ENCODE data around the gene TMEM30B. TPM values are rescaled to one million over a fixed set of nuclear protein-coding genes. Genes with fewer than 3 reads are reported as not detected.

TMEM30B gene
- total and polyA plus RNA-seq, 2 of the 8 experiments (the other 6 are each of a cell fraction or from before 2014, with no cell fraction given), result 11.2 to 18.7 TPM

GRCh38 chr14:61329478-61330051, 48.4 kb upstream of the TMEM30B start:
- DNase-seq (ENCODE audit: low read depth in 1 of 2, low spot score in 2 of 2) (no peak), FAIRE-seq (no peak)
- TF ChIP-seq PHF8 (conservative IDR thresholded peaks at IDR 0.05; ENCODE audit: low read depth, low read length), result no peak
- TF ChIP-seq ASH2L (IDR thresholded peaks at IDR 0.05; ENCODE audit: low read length), result no peak

More at GRCh38 chr14:61329478-61330051, 48.4 kb upstream of the TMEM30B start:
- Histone ChIP-seq H4K20me1 (replicated peaks in 1 of 2; ENCODE audit: control insufficient read depth in 1 of 2, insufficient read depth in 2 of 2, low read length in 2 of 2) (no peaks in the 10 kb centered on the region), H3K14ac (ENCODE audit: insufficient read length) (no peak overlapping the region), H2AK5ac (ENCODE audit: low read depth, low read length) (no peak overlapping the region), H3K36me3 (ENCODE audit: control insufficient read depth in 2 of 4, insufficient read depth in 4 of 4, low read length in 3 of 4) (no peaks in the 10 kb centered on the region), H2BK20ac (ENCODE audit: low read length) (no peak overlapping the region), H3K23ac (ENCODE audit: insufficient read length) (no peak overlapping the region), H2BK12ac (ENCODE audit: low read depth, low read length) (no peak overlapping the region), H2BK15ac (ENCODE audit: low read length) (no peak overlapping the region), H4K5ac (ENCODE audit: insufficient read length, low read depth, low read length) (no peak overlapping the region), H4K91ac (replicated peaks; ENCODE audit: insufficient read length, low read length) (no peak overlapping the region), H3K4ac (replicated peaks; ENCODE audit: insufficient read length, low read depth, low read length) (no peak overlapping the region), H2BK120ac (replicated peaks; ENCODE audit: low read depth, low read length) (no peak overlapping the region), H3K4me3 (ENCODE audit: extremely low read depth in 1 of 4, insufficient read depth in 2 of 4, low read depth in 3 of 4, low read length in 4 of 4) (no peak overlapping the region), H3K4me2 (ENCODE audit: insufficient read depth in 1 of 2, low read depth in 2 of 2, low read length in 2 of 2) (no peak overlapping the region), H3K27me3 (replicated peaks in 1 of 4; ENCODE audit: control insufficient read depth in 3 of 4, extremely low read depth in 1 of 4, insufficient read depth in 3 of 4, low read length in 3 of 4) (no peaks in the 10 kb centered on the region), H3K9me3 (ENCODE audit: insufficient read depth in 2 of 2, low read depth in 1 of 2, low read length in 1 of 2) (peaks cover 0 to 4% of the 10 kb centered on the region in 2 experiments; a peak in 1 of 4 replicates), H4K8ac (ENCODE audit: extremely low read depth, insufficient read depth, low read length) (no peak overlapping the region), H3K56ac (replicated peaks; ENCODE audit: insufficient read length, low read depth, low read length) (no peak overlapping the region), H2AFZ (ENCODE audit: low read length) (no peak overlapping the region), H3K27ac (ENCODE audit: low read depth, low read length) (no peak overlapping the region), H3K18ac (ENCODE audit: extremely low read depth, low read length) (no peak overlapping the region), H3K23me2 (ENCODE audit: low read depth, low read length) (no peaks in the 10 kb centered on the region), H3K79me2 (ENCODE audit: control insufficient read depth in 1 of 2, insufficient read depth in 2 of 2, low read length in 2 of 2) (no peaks in the 10 kb centered on the region), H3K9ac (replicated peaks in 1 of 4; ENCODE audit: extremely low read depth in 1 of 4, low read depth in 3 of 4, low read length in 3 of 4) (no peak overlapping the region), H3K79me1 (ENCODE audit: low read depth, low read length) (no peaks in the 10 kb centered on the region; the same call in 1 of the 2 replicates), H2BK5ac (ENCODE audit: low read depth, low read length) (no peak overlapping the region), H3K4me1 (replicated peaks in 1 of 4; ENCODE audit: control insufficient read depth in 3 of 4, insufficient read depth in 4 of 4, low read length in 3 of 4) (peaks cover 0 to 4% (median 2%) of the 10 kb centered on the region in 4 experiments; a peak in 3 of 7 replicates)
- CTCF ChIA-PET (ENCODE audit: partially characterized antibody), result interaction anchor here (1.1 to 1.6 kb wide), 2 partner anchors 8 to 52 kb away, joined by 3 to 4 read pairs; partner anchors contain the start of gene PRKCH
- WGBS, 2 experiments (ENCODE audit: extremely low coverage in 1 of 2, insufficient coverage in 1 of 2, insufficient read length in 1 of 2, insufficient replicate concordance in 2 of 2, low coverage in 1 of 2, low lambda C conversion rate in 2 of 2, missing lambda C conversion rate in 1 of 2), result 93% methylated on average over 8 of the region's 8 CpGs; no CpG with 5 or more reads in 1 of the 2 experiments
- POLR2A ChIA-PET (ENCODE audit: partially characterized antibody), result no interaction called here

Measured in H1 (cell line).